ENCODE data around the gene HCST.
"Not testable (repeated sequence)": the region's sequence is repeated elsewhere in the genome, so short reads cannot be mapped to it uniquely, and the experiment has no call there.

- TF ChIP-seq, protein P1, sequence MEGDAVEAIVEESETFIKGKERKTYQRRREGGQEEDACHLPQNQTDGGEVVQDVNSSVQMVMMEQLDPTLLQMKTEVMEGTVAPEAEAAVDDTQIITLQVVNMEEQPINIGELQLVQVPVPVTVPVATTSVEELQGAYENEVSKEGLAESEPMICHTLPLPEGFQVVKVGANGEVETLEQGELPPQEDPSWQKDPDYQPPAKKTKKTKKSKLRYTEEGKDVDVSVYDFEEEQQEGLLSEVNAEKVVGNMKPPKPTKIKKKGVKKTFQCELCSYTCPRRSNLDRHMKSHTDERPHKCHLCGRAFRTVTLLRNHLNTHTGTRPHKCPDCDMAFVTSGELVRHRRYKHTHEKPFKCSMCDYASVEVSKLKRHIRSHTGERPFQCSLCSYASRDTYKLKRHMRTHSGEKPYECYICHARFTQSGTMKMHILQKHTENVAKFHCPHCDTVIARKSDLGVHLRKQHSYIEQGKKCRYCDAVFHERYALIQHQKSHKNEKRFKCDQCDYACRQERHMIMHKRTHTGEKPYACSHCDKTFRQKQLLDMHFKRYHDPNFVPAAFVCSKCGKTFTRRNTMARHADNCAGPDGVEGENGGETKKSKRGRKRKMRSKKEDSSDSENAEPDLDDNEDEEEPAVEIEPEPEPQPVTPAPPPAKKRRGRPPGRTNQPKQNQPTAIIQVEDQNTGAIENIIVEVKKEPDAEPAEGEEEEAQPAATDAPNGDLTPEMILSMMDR (IDR thresholded peaks at IDR 0.05; ENCODE audit: low read depth, low read length, missing input control) = not testable (repeated sequence)
- TF ChIP-seq YY1, MAX, SP1, FOXA1 (IDR thresholded peaks at IDR 0.05): not testable (repeated sequence)
- TF ChIP-seq, protein P2, sequence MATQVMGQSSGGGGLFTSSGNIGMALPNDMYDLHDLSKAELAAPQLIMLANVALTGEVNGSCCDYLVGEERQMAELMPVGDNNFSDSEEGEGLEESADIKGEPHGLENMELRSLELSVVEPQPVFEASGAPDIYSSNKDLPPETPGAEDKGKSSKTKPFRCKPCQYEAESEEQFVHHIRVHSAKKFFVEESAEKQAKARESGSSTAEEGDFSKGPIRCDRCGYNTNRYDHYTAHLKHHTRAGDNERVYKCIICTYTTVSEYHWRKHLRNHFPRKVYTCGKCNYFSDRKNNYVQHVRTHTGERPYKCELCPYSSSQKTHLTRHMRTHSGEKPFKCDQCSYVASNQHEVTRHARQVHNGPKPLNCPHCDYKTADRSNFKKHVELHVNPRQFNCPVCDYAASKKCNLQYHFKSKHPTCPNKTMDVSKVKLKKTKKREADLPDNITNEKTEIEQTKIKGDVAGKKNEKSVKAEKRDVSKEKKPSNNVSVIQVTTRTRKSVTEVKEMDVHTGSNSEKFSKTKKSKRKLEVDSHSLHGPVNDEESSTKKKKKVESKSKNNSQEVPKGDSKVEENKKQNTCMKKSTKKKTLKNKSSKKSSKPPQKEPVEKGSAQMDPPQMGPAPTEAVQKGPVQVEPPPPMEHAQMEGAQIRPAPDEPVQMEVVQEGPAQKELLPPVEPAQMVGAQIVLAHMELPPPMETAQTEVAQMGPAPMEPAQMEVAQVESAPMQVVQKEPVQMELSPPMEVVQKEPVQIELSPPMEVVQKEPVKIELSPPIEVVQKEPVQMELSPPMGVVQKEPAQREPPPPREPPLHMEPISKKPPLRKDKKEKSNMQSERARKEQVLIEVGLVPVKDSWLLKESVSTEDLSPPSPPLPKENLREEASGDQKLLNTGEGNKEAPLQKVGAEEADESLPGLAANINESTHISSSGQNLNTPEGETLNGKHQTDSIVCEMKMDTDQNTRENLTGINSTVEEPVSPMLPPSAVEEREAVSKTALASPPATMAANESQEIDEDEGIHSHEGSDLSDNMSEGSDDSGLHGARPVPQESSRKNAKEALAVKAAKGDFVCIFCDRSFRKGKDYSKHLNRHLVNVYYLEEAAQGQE (IDR thresholded peaks at IDR 0.05) = not testable (repeated sequence)
Measured at GRCh38 chr19:35891819-35892218, 10.5 kb upstream of the HCST start.
